ENCODE results near the gene LRP3.
"Not testable (repeated sequence)": the region's sequence is repeated elsewhere in the genome, so short reads cannot be mapped to it uniquely, and the experiment has no call there.

The LRP3 gene

GRCh38 chr19:33220115-33220514, 26.0 kb downstream of the LRP3 start:
- H3K4me3 ChIP-seq (replicated peaks; ENCODE audit: low read depth, low read length), result no peak overlapping the region
- no peak for DNase-seq (ENCODE audit: low read depth)
- TF ChIP-seq CTCF (IDR thresholded peaks at IDR 0.05; ENCODE audit: low read length, missing control alignments), result no peak

GRCh38 chr19:33220735-33221134, 26.6 kb downstream of the LRP3 start:
- DNase-seq (ENCODE audit: low read depth), result no peak
- H3K4me3 ChIP-seq (replicated peaks; ENCODE audit: low read depth, low read length), result no peak overlapping the region
- TF ChIP-seq CTCF (IDR thresholded peaks at IDR 0.05; ENCODE audit: low read length, missing control alignments), result no peak

- no peak for TF ChIP-seq CTCF (IDR thresholded peaks at IDR 0.05; ENCODE audit: low read length, missing control alignments)
Observed at GRCh38 chr19:33221638-33222037, 27.5 kb downstream of the LRP3 start.

GRCh38 chr19:33222255-33222654, 28.1 kb downstream of the LRP3 start:
- not testable (repeated sequence) for DNase-seq (ENCODE audit: low read depth); H3K4me3 ChIP-seq (replicated peaks; ENCODE audit: low read depth, low read length)

More at GRCh38 chr19:33221638-33222037, 27.5 kb downstream of the LRP3 start:
- H3K4me3 ChIP-seq (replicated peaks; ENCODE audit: low read depth, low read length), result no peak overlapping the region
- DNase-seq (ENCODE audit: low read depth), result no peak

GRCh38 chr19:33224694-33225457, 30.7 kb downstream of the LRP3 start:
- DNase-seq (ENCODE audit: low read depth), result no peak
- no peak overlapping the region for H3K4me3 ChIP-seq (replicated peaks; ENCODE audit: low read depth, low read length)
- TF ChIP-seq CTCF (IDR thresholded peaks at IDR 0.05; ENCODE audit: low read length, missing control alignments), result no peak

GRCh38 chr19:33225458-33225926, 31.4 kb downstream of the LRP3 start, which contains the start of gene SLC7A10:
SLC7A10 (minus strand) TSS chr19:33225850; CDS start chr19:33225703, 147 bp downstream.
- DNase-seq (ENCODE audit: low read depth), result no peak
- H3K4me3 ChIP-seq (replicated peaks; ENCODE audit: low read depth, low read length), result no peak within 1 kb of the TSS
- TF ChIP-seq CTCF (IDR thresholded peaks at IDR 0.05; ENCODE audit: low read length, missing control alignments), result no peak

GRCh38 chr19:33226550-33227241, 32.6 kb downstream of the LRP3 start:
- H3K4me3 ChIP-seq (replicated peaks; ENCODE audit: low read depth, low read length), result no peak overlapping the region
- TF ChIP-seq CTCF (IDR thresholded peaks at IDR 0.05; ENCODE audit: low read length, missing control alignments), result no peak
- no peak for DNase-seq (ENCODE audit: low read depth)

All from fibroblast of pulmonary artery (primary cell).